GM12878 (cell line): ENCODE results near the gene SEL1L2. TPM values are rescaled to one million over a fixed set of nuclear protein-coding genes. Genes with fewer than 3 reads are reported as not detected.

Experiments used
- ATAC-seq: fragments of 200-7000 bp; cut with Tn5 transposase; 3 replicates; pipeline ENCODE4 v1.9.1; 2020; ENCODE audit warnings: mild to moderate bottlenecking, moderate library complexity
- BruUV-seq: library from RNA; stranded (reverse); fragments of 400-500 nt; replicated peaks from 2 replicates; lab custom pipeline; 2021; lab: Mats Ljungman, UMichigan
- CTCF ChIA-PET: fragments of 300-600 bp; sonication (Branson Sonifier 250); formaldehyde crosslinking; extraction: SDS; loops from one replicate; lab custom pipeline; 2021; ENCODE audit warnings: inconsistent platforms; lab: Yijun Ruan, JAX
- POLR2A ChIA-PET: fragments of 350-600 bp; formaldehyde crosslinking; extraction: SDS; loops from one replicate; lab custom pipeline; 2021; ENCODE audit warnings: inconsistent platforms; lab: Charles Lee
- RAD21 ChIA-PET: fragments of 300-600 bp; sonication (Branson Sonifier 250); formaldehyde crosslinking; loops from one replicate; lab custom pipeline; 2023; ENCODE audit warnings: antibody characterized with exemption; ENCODE audit not compliant: unreplicated experiment; lab: Charles Lee
- SMC1A ChIA-PET: fragments of 300-600 bp; sonication (Branson Sonifier 250); formaldehyde crosslinking; loops from one replicate; lab custom pipeline; 2023; ENCODE audit not compliant: unreplicated experiment, uncharacterized antibody; lab: Charles Lee
- DNase-seq: peaks from one replicate; pipeline ENCODE4 v3.0.0-alpha.2; 2011; ENCODE audit warnings: low read depth, low spot score
- FAIRE-seq: peaks from 3 replicates; lab custom pipeline; 2011; peaks lifted over from hg19 to GRCh38; lab: Jason Lieb, UNC
- H2AFZ ChIP-seq: 2 replicates; pipeline ENCODE4 v1.6.0; 2011; ENCODE audit warnings: low read depth, low read length, control low read depth; ENCODE audit not compliant: control insufficient read depth
- H3K27ac ChIP-seq: 2 replicates; pipeline ENCODE4 v1.5.1; 2011; ENCODE audit warnings: control low read depth; ENCODE audit not compliant: control insufficient read depth, insufficient read depth
- H3K27me3 ChIP-seq, 2 experiments: replicated peaks in 1 of 2; 2 replicates each; pipeline versions ENCODE4 v1.6.0 to v1.6.1; 2011; ENCODE audit warnings: low read length in 1 of 2; ENCODE audit not compliant: control insufficient read depth in 2 of 2, insufficient read depth in 2 of 2
- H3K36me3 ChIP-seq, 2 experiments: 2 replicates each; pipeline ENCODE4 v1.5.1; 2011; ENCODE audit warnings: low read length in 1 of 2; ENCODE audit not compliant: control insufficient read depth in 2 of 2, insufficient read depth in 2 of 2
- H3K4me1 ChIP-seq: 2 replicates; pipeline ENCODE4 v1.6.1; 2011; ENCODE audit warnings: mild to moderate bottlenecking, low read length, moderate library complexity, mixed read lengths; ENCODE audit not compliant: control insufficient read depth, insufficient read depth
- H3K4me2 ChIP-seq: 2 replicates; pipeline ENCODE4 v1.6.0; 2011; ENCODE audit warnings: control low read depth; ENCODE audit not compliant: control insufficient read depth, insufficient read depth
- H3K4me3 ChIP-seq: fragments of 200-600 bp; sonication (generic); 2 replicates; pipeline ENCODE4 v1.5.1; 2016
- H3K79me2 ChIP-seq: 2 replicates; pipeline ENCODE4 v1.6.0; 2011; ENCODE audit warnings: low read length; ENCODE audit not compliant: control insufficient read depth, insufficient read depth
- H3K9ac ChIP-seq: 2 replicates; pipeline ENCODE4 v1.8.0; 2011; ENCODE audit warnings: low read length, control low read depth, mixed read lengths; ENCODE audit not compliant: control insufficient read depth, insufficient read depth
- H3K9me3 ChIP-seq: replicated peaks from 3 replicates; pipeline ENCODE4 v1.5.1; 2011; ENCODE audit warnings: mild to moderate bottlenecking, low read length; ENCODE audit not compliant: control insufficient read depth, insufficient read depth
- H4K20me1 ChIP-seq: 2 replicates; pipeline ENCODE4 v1.6.0; 2011; ENCODE audit not compliant: control insufficient read depth, insufficient read depth
- CBX5 ChIP-seq: sonication (generic); IDR thresholded peaks from 2 replicates; pipeline ENCODE4 v1.6.1; 2016; ENCODE audit warnings: low read depth, moderate library complexity, mild to moderate bottlenecking, inconsistent platforms
- CEBPB ChIP-seq, 2 experiments: fragments of 150-350 bp in 1 of 2; IDR thresholded peaks; 2 replicates each; pipeline ENCODE4 v1.6.1; 2012 to 2014; ENCODE audit warnings: low read depth in 2 of 2, low read length in 2 of 2, borderline replicate concordance in 1 of 2, inconsistent platforms in 1 of 2
- FOXM1 ChIP-seq: IDR thresholded peaks from 2 replicates; pipeline ENCODE4 v1.6.1; 2012; ENCODE audit warnings: low read depth, mild to moderate bottlenecking, inconsistent platforms, low read length, moderate library complexity
- MEF2A ChIP-seq: IDR thresholded peaks from 2 replicates; pipeline ENCODE4 v1.6.1; 2011; ENCODE audit warnings: low read depth, mild to moderate bottlenecking, low read length, moderate library complexity; ENCODE audit not compliant: insufficient read depth
- MTA2 ChIP-seq: fragments of 450-650 bp; IDR thresholded peaks from 2 replicates; pipeline ENCODE4 v1.6.1; 2016; ENCODE audit warnings: low read depth, mild to moderate bottlenecking, moderate library complexity
- MYB ChIP-seq: fragments of 150-350 bp; IDR thresholded peaks from 2 replicates; pipeline ENCODE4 v1.6.1; 2014; ENCODE audit warnings: mild to moderate bottlenecking, low read depth, low read length, borderline replicate concordance
- POLR2AphosphoS5 ChIP-seq: IDR thresholded peaks from 2 replicates; pipeline ENCODE4 v1.6.1; 2011; ENCODE audit warnings: mild to moderate bottlenecking, low read length, inconsistent platforms
- RAD21 ChIP-seq: IDR thresholded peaks from 2 replicates; pipeline ENCODE4 v1.6.1; 2011; ENCODE audit warnings: mild to moderate bottlenecking, low read depth, low read length, moderate library complexity; ENCODE audit not compliant: insufficient read depth
- SP1 ChIP-seq: IDR thresholded peaks from one replicate; pipeline ENCODE4 v1.6.1; 2011; ENCODE audit warnings: low read depth, low read length
- SPI1 ChIP-seq: IDR thresholded peaks from 2 replicates; pipeline ENCODE4 v1.6.1; 2011; ENCODE audit warnings: low read depth, mild to moderate bottlenecking, low read length, moderate library complexity, borderline replicate concordance; ENCODE audit not compliant: insufficient read depth
- ZBTB33 ChIP-seq: fragments of 450-650 bp; IDR thresholded peaks from 2 replicates; pipeline ENCODE4 v1.6.1; 2017; ENCODE audit warnings: mild to moderate bottlenecking
- ZNF207 ChIP-seq: fragments of 450-650 bp; IDR thresholded peaks from 2 replicates; pipeline ENCODE4 v1.6.1; 2014; ENCODE audit warnings: antibody characterized with exemption, mild to moderate bottlenecking, borderline replicate concordance
- ZNF24 ChIP-seq: fragments of 450-650 bp; IDR thresholded peaks from 2 replicates; pipeline ENCODE4 v1.6.1; 2017; ENCODE audit warnings: antibody characterized with exemption, mild to moderate bottlenecking
- WGBS: methylation state at CpG from one replicate; pipeline ENCODE4 v1.1.6; 2016; ENCODE audit warnings: low lambda C conversion rate; ENCODE audit not compliant: insufficient replicate concordance, insufficient coverage; ENCODE audit errors: missing lambda C conversion rate; 5-methylcytosine and 5-hydroxymethylcytosine counted together
- in situ Hi-C: fragments of 300-500 bp; cut with MboI; formaldehyde crosslinking; loops from 9 replicates; pipeline ENCODE4 v1.14.3; 2018; ENCODE audit warnings: mixed read lengths
- intact Hi-C: fragments of 100-400 bp; cut with micrococcal nuclease; formaldehyde crosslinking; loops from one replicate; pipeline ENCODE4 v1.14.2; 2022; ENCODE audit not compliant: unreplicated experiment
- polyA plus RNA-seq, 11 experiments: library from polyadenylated mRNA; depleted of rRNA in 4 of 11; unstranded in 6 of 11; stranded (reverse) in 5 of 11; fragments of >200 nt; fragmentation: Nextera tagmentation in 4 of 11; fragmentation: Illumina TruSeq in 1 of 11; extraction: Ambion mirVana in 4 of 11; extraction: Trizol in 1 of 11; gene quantifications; 1 replicate in 1 of 11; 2 replicates in 10 of 11; pipeline versions ENCODE4 v1.2.1 to v1.2.3, GENCODE V29; 2011 to 2016; ENCODE audit warnings: inconsistent platforms in 2 of 11, missing spikeins in 2 of 11, low read depth in 1 of 11
- total RNA-seq, 4 experiments: library from RNA; depleted of rRNA in 3 of 4; stranded (reverse); fragments of >200 nt in 3 of 4; fragmentation: Illumina TruSeq in 1 of 4; extraction: Trizol in 1 of 4; gene quantifications; 2 replicates each; pipeline versions ENCODE4 v1.2.1 to v1.2.3, GENCODE V29; 2013 to 2021
- TF ChIP-seq, protein P1 (sequence below): IDR thresholded peaks from 2 replicates; pipeline ENCODE4 v1.6.1; 2012; ENCODE audit warnings: low read depth, low read length, improper control_type of control experiment
- TF ChIP-seq, protein P2 (sequence below): IDR thresholded peaks from 2 replicates; pipeline ENCODE4 v1.6.1; 2012; ENCODE audit warnings: low read length, inconsistent platforms

SEL1L2 gene
- total and polyA plus RNA-seq, 10 of the 15 experiments (the other 5 are each of a cell fraction or from before 2014, with no cell fraction given) = not detected

- TF ChIP-seq MYB (no peak), ZNF24 (no peak), MEF2A (no peak), ZNF207 (no peak), MTA2 (no peak), FOXM1 (no peak), RAD21 (no peak)
- TF ChIP-seq, protein P1, sequence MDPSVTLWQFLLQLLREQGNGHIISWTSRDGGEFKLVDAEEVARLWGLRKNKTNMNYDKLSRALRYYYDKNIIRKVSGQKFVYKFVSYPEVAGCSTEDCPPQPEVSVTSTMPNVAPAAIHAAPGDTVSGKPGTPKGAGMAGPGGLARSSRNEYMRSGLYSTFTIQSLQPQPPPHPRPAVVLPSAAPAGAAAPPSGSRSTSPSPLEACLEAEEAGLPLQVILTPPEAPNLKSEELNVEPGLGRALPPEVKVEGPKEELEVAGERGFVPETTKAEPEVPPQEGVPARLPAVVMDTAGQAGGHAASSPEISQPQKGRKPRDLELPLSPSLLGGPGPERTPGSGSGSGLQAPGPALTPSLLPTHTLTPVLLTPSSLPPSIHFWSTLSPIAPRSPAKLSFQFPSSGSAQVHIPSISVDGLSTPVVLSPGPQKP = no peak
Observed at GRCh38 chr20:13856354-13856753, 134.1 kb downstream of the SEL1L2 start (continued).

DNA sequence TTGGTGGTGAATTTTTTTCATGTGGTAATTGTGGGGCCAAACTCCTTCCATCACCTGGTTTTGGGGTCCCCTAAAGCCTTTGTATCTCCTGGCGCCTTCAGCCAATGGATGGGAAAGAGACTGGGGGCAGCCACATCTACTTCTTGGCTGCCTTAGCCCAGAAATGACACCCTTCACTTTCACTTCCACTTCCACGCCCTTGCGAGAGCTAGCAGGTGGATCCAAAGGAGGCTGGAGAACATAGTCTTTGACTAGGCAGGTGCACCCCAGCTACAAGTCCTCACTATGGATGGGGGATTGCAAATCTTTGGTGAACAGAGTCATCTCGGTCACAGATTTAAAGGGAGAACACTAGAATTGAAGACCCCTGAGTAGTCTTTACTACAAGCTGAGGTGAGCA, 134.8 kb downstream of the SEL1L2 start:
- TF ChIP-seq, protein P2, sequence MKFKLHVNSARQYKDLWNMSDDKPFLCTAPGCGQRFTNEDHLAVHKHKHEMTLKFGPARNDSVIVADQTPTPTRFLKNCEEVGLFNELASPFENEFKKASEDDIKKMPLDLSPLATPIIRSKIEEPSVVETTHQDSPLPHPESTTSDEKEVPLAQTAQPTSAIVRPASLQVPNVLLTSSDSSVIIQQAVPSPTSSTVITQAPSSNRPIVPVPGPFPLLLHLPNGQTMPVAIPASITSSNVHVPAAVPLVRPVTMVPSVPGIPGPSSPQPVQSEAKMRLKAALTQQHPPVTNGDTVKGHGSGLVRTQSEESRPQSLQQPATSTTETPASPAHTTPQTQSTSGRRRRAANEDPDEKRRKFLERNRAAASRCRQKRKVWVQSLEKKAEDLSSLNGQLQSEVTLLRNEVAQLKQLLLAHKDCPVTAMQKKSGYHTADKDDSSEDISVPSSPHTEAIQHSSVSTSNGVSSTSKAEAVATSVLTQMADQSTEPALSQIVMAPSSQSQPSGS = no peak
- peak; percentile 29; the same call in 1 of the 2 replicates for TF ChIP-seq SPI1
- TF ChIP-seq POLR2AphosphoS5 = no peak
- no peak for TF ChIP-seq ZBTB33
- TF ChIP-seq CBX5 = no peak
- TF ChIP-seq SP1 = no peak
- TF ChIP-seq CEBPB (IDR thresholded peaks at IDR 0.05; ENCODE audit: borderline replicate concordance in 1 of 2, low read depth in 2 of 2, low read length in 2 of 2) = no peak
- no peaks in the 10 kb centered on the region for H3K79me2 ChIP-seq
- H3K4me1 ChIP-seq = no peaks in the 10 kb centered on the region
- BruUV-seq = no TSS peak
- CTCF ChIA-PET = no interaction called here
- H4K20me1 ChIP-seq = no peaks in the 10 kb centered on the region
- H3K36me3 ChIP-seq = no peaks in the 10 kb centered on the region
- ATAC-seq (peak; percentile 37; the same call in 1 of the 3 replicates), DNase-seq (no peak), FAIRE-seq (no peak)
- SMC1A ChIA-PET = no interaction called here
- no peaks in the 10 kb centered on the region for H3K9me3 ChIP-seq
- no peak overlapping the region for H3K9ac ChIP-seq
- H2AFZ ChIP-seq = no peak overlapping the region
- no peak overlapping the region for H3K4me2 ChIP-seq
- H3K27me3 ChIP-seq = no peaks in the 10 kb centered on the region
- intact Hi-C loops = no loop called here
- WGBS = 38% methylated on average over 4 of the region's 4 CpGs
- in situ Hi-C loops = no loop called here
- POLR2A ChIA-PET = no interaction called here
- no peak overlapping the region for H3K4me3 ChIP-seq
- RAD21 ChIA-PET = no interaction called here
- no peak overlapping the region for H3K27ac ChIP-seq
